Progenitor cell of endocrine pancreas (in vitro differentiated cells): Measurements from ENCODE around the gene GXYLT2. TPM values are rescaled to one million over a fixed set of nuclear protein-coding genes. Genes with fewer than 3 reads are reported as not detected.

Source experiments
- DNase-seq: peaks from one replicate; pipeline ENCODE4 v3.0.0; 2021; ENCODE audit warnings: low spot score; ENCODE audit not compliant: unreplicated experiment
- H3K27ac Mint-ChIP-seq: 2 replicates; pipeline ENCODE4 v1.8.0; 2021; ENCODE audit warnings: mild to moderate bottlenecking, moderate library complexity, mixed read lengths
- H3K27me3 Mint-ChIP-seq: 2 replicates; pipeline ENCODE4 v1.8.0; 2021; ENCODE audit warnings: mixed read lengths
- H3K36me3 Mint-ChIP-seq: 2 replicates; pipeline ENCODE4 v1.8.0; 2022; ENCODE audit warnings: mixed read lengths; ENCODE audit not compliant: insufficient read depth
- H3K4me1 Mint-ChIP-seq: 2 replicates; pipeline ENCODE4 v1.8.0; 2021; ENCODE audit warnings: low read depth, mixed read lengths
- H3K4me3 Mint-ChIP-seq: 2 replicates; pipeline ENCODE4 v1.8.0; 2021; ENCODE audit warnings: low read depth, mild to moderate bottlenecking, moderate library complexity, mixed read lengths
- H3K9me3 Mint-ChIP-seq: 2 replicates; pipeline ENCODE4 v1.8.0; 2021; ENCODE audit warnings: low read depth, mixed read lengths
- CTCF ChIP-seq: fragments of 200-600 bp; sonication (generic); IDR thresholded peaks from one replicate; pipeline ENCODE4 v1.5.0; 2021; ENCODE audit warnings: antibody characterized with exemption, mild to moderate bottlenecking; ENCODE audit not compliant: unreplicated experiment
- total RNA-seq: library from RNA; stranded (reverse); gene quantifications from 2 replicates; pipeline ENCODE4 v1.2.1, GENCODE V29; 2021

Gene GXYLT2
- total RNA-seq, 1 donor from 2014 or later = 6.0 TPM

GRCh38 chr3:72959336-72959735 lies 71.5 kb downstream of the GXYLT2 start:
- no peak overlapping the region for H3K4me3 Mint-ChIP-seq
- no peak for DNase-seq
- no peaks in the 10 kb centered on the region for H3K27me3 Mint-ChIP-seq
- no peaks in the 10 kb centered on the region for H3K9me3 Mint-ChIP-seq
- H3K4me1 Mint-ChIP-seq = peaks cover 33% of the 10 kb centered on the region
- peak overlapping the region; percentile 32 for H3K27ac Mint-ChIP-seq
- no peak for TF ChIP-seq CTCF
- peaks cover 1% of the 10 kb centered on the region for H3K36me3 Mint-ChIP-seq

GRCh38 chr3:72960812-72961518 lies 73.1 kb downstream of the GXYLT2 start:
- Mint-ChIP-seq H3K27me3 (no peaks in the 10 kb centered on the region), H3K27ac (peak overlapping the region; percentile 59), H3K4me3 (no peak overlapping the region), H3K9me3 (no peaks in the 10 kb centered on the region), H3K4me1 (peaks cover 43% of the 10 kb centered on the region), H3K36me3 (peaks cover 1% of the 10 kb centered on the region)
- no peak for DNase-seq
- TF ChIP-seq CTCF = no peak

GRCh38 chr3:72961752-72962151 lies 73.9 kb downstream of the GXYLT2 start:
- Mint-ChIP-seq H3K4me1 (peaks cover 38% of the 10 kb centered on the region), H3K36me3 (peaks cover 1% of the 10 kb centered on the region), H3K4me3 (no peak overlapping the region), H3K9me3 (no peaks in the 10 kb centered on the region), H3K27me3 (no peaks in the 10 kb centered on the region), H3K27ac (no peak overlapping the region)
- TF ChIP-seq CTCF = no peak
- DNase-seq = no peak

GRCh38 chr3:72962317-72962716 lies 74.5 kb downstream of the GXYLT2 start:
- Mint-ChIP-seq H3K9me3 (no peaks in the 10 kb centered on the region), H3K27me3 (no peaks in the 10 kb centered on the region), H3K4me3 (no peak overlapping the region), H3K36me3 (peaks cover 1% of the 10 kb centered on the region), H3K4me1 (peaks cover 37% of the 10 kb centered on the region), H3K27ac (no peak overlapping the region)
- TF ChIP-seq CTCF = no peak
- no peak for DNase-seq

GRCh38 chr3:72964633-72965032 lies 76.8 kb downstream of the GXYLT2 start:
- no peak for TF ChIP-seq CTCF
- Mint-ChIP-seq H3K4me1 (peaks cover 34% of the 10 kb centered on the region), H3K27me3 (no peaks in the 10 kb centered on the region), H3K36me3 (no peaks in the 10 kb centered on the region), H3K4me3 (no peak overlapping the region), H3K27ac (peak overlapping the region; percentile 75), H3K9me3 (no peaks in the 10 kb centered on the region)
- DNase-seq = no peak
